Right cardiac atrium (tissue), 5 donors: ENCODE data around the gene GSG1. TPM values are rescaled to one million over a fixed set of nuclear protein-coding genes. Genes with fewer than 3 reads are reported as not detected.

Experiments
- ATAC-seq, 2 donors: fragments of 200-7000 bp; cut with Tn5 transposase; one replicate each; pipeline versions ENCODE4 v1.8.0 to v1.9.1; 2020; ENCODE audit warnings: moderate library complexity in 2 of 2, mild to moderate bottlenecking in 1 of 2
- DNase-seq, 3 donors: peaks; one replicate each; pipeline ENCODE4 v3.0.0-alpha.2; 2020
- H3K27ac ChIP-seq: one replicate; pipeline ENCODE4 v1.5.1; 2013; ENCODE audit warnings: mild to moderate bottlenecking, low read length, control low read depth, moderate library complexity
- H3K27me3 ChIP-seq: one replicate; pipeline ENCODE4 v1.6.1; 2013; ENCODE audit not compliant: control insufficient read depth, insufficient read depth
- H3K4me1 ChIP-seq: one replicate; pipeline ENCODE4 v1.6.1; 2013; ENCODE audit warnings: low read length; ENCODE audit not compliant: control insufficient read depth, insufficient read depth
- H3K4me3 ChIP-seq: one replicate; pipeline ENCODE4 v1.5.1; 2013; ENCODE audit warnings: low read length, control low read depth
- H3K9me3 ChIP-seq: one replicate; pipeline ENCODE4 v1.6.1; 2013; ENCODE audit warnings: low read length; ENCODE audit not compliant: control insufficient read depth
- WGBS: extraction: QIAGEN DNeasy Blood & Tissue Kit; methylation state at CpG from one replicate; pipeline ENCODE4 v1.1.7; 2013; 5-methylcytosine and 5-hydroxymethylcytosine counted together
- intact Hi-C, 4 donors: fragments of 100-400 bp; cut with DNase I; formaldehyde crosslinking; loops; one replicate each; pipeline versions ENCODE4 v1.11.0 to v1.14.0; 2022 to 2023
- polyA plus RNA-seq: library from polyadenylated mRNA; stranded (reverse); fragments of 200-250 nt; gene quantifications from one replicate; pipeline ENCODE4 v1.2.3, GENCODE V29; 2013
- total RNA-seq, 4 donors: library from RNA; stranded (reverse); fragmentation: NEBNext Ultra II Directional; extraction: Animal tissue kit (Norgen Biotek cat#: 25700); gene quantifications; one replicate each; pipeline ENCODE4 v1.2.1, GENCODE V29; 2021
- donor health status: healthy with polysubstance abuse.
- donor health status: DM: no; HTN: yes; CAD: no.
- donor health status: DM: no; HTN: no; CAD: no.
- donor health status: DM: no; HTN: yes; CAD: no; lungs with severe emphysema.
- donor health status: DM: yes; HTN: yes; CAD: no.

Gene GSG1
- total and polyA plus RNA-seq, 5 donors = 0.07 TPM; not detected in 4

- Histone ChIP-seq H3K4me1 (peaks cover 2% of the 10 kb centered on the region), H3K4me3 (no peak overlapping the region), H3K9me3 (no peaks in the 10 kb centered on the region), H3K27ac (no peak overlapping the region), H3K27me3 (no peaks in the 10 kb centered on the region)
- ATAC-seq = no peak
- 89% methylated on average over 2 of the region's 2 CpGs for WGBS
- intact Hi-C loops = loop anchor here in 1 of 4 donors (5.0 kb wide), 1 partner anchor 77 kb away; the partner anchor contains the start of gene EMP1
- DNase-seq = no peak
Measured at GRCh38 chr12:13119826-13120225, 16.4 kb upstream of the GSG1 start.

- intact Hi-C loops = loop anchor here in 1 of 4 donors (5.0 kb wide), 1 partner anchor 80 kb away; the partner anchor contains the start of gene EMP1
- H3K27ac ChIP-seq = peak overlapping the region; percentile 74
- peaks cover under 1% of the 10 kb centered on the region for H3K9me3 ChIP-seq
- peaks cover 5% of the 10 kb centered on the region for H3K4me1 ChIP-seq
- peak in 1 of 3 donors; percentile 55 for DNase-seq
- no peak overlapping the region for H3K4me3 ChIP-seq
- peak; percentile 23 to 44 for ATAC-seq
- H3K27me3 ChIP-seq = no peaks in the 10 kb centered on the region
- WGBS = 51% methylated on average over 6 of the region's 6 CpGs
Measured at GRCh38 chr12:13117029-13117428, 13.6 kb upstream of the GSG1 start.

- intact Hi-C loops = loop anchor here in 1 of 4 donors (5.0 kb wide), 1 partner anchor 81 kb away; the partner anchor contains the start of gene EMP1
- peak; percentile 64 to 85 for ATAC-seq
- DNase-seq = peak; percentile 51 to 71 (median 55)
- Histone ChIP-seq H3K4me1 (peaks cover 5% of the 10 kb centered on the region), H3K27me3 (no peaks in the 10 kb centered on the region), H3K27ac (no peak overlapping the region), H3K9me3 (peaks cover 2% of the 10 kb centered on the region), H3K4me3 (no peak overlapping the region)
- 68% methylated on average over 7 of the region's 7 CpGs for WGBS
Measured at GRCh38 chr12:13116259-13116658, 12.8 kb upstream of the GSG1 start.

- Histone ChIP-seq H3K4me3 (no peak overlapping the region), H3K27me3 (no peaks in the 10 kb centered on the region), H3K9me3 (peaks cover 2% of the 10 kb centered on the region), H3K27ac (no peak overlapping the region), H3K4me1 (peaks cover 5% of the 10 kb centered on the region)
- DNase-seq = peak in 1 of 3 donors; percentile 60
- 51% methylated on average over 15 of the region's 15 CpGs for WGBS
- ATAC-seq = peak in 1 of 2 donors; percentile 28
- intact Hi-C loops = loop anchor here in 1 of 4 donors (5.0 kb wide), 1 partner anchor 83 kb away; the partner anchor contains the start of gene EMP1
Measured at GRCh38 chr12:13114251-13115052, 11.0 kb upstream of the GSG1 start.

GRCh38 chr12:13112968-13113367 is 9.5 kb upstream of the GSG1 start:
- peaks cover 5% of the 10 kb centered on the region for H3K4me1 ChIP-seq
- H3K4me3 ChIP-seq = no peak overlapping the region
- 91% methylated on average over 6 of the region's 6 CpGs for WGBS
- intact Hi-C loops = no loop called here
- H3K27me3 ChIP-seq = no peaks in the 10 kb centered on the region
- ATAC-seq = no peak
- peaks cover 2% of the 10 kb centered on the region for H3K9me3 ChIP-seq
- H3K27ac ChIP-seq = no peak overlapping the region
- no peak for DNase-seq

- 95% methylated on average over 1 of the region's 1 CpG for WGBS
- intact Hi-C loops = loop anchor here in 1 of 4 donors (10.0 kb wide), 1 partner anchor 48 kb away; no protein-coding TSS in a partner anchor
- no peak for ATAC-seq
Measured at GRCh38 chr12:13106666-13107065, 3.2 kb upstream of the GSG1 start.

GRCh38 chr12:13105781-13106180 is 2.3 kb upstream of the GSG1 start:
- ATAC-seq (no peak), DNase-seq (no peak)
- no peaks in the 10 kb centered on the region for H3K4me1 ChIP-seq
- H3K27me3 ChIP-seq = no peaks in the 10 kb centered on the region
- H3K9me3 ChIP-seq = no peaks in the 10 kb centered on the region
- H3K4me3 ChIP-seq = no peak overlapping the region
- no peak overlapping the region for H3K27ac ChIP-seq
- intact Hi-C loops = loop anchor here in 1 of 4 donors (10.0 kb wide), 1 partner anchor 49 kb away; no protein-coding TSS in a partner anchor
- WGBS = 97% methylated on average over 1 of the region's 1 CpG

More at GRCh38 chr12:13106666-13107065, 3.2 kb upstream of the GSG1 start:
- DNase-seq = no peak
- no peaks in the 10 kb centered on the region for H3K4me1 ChIP-seq
- H3K9me3 ChIP-seq = no peaks in the 10 kb centered on the region
- H3K4me3 ChIP-seq = no peak overlapping the region
- no peaks in the 10 kb centered on the region for H3K27me3 ChIP-seq
- H3K27ac ChIP-seq = no peak overlapping the region

GRCh38 chr12:13104409-13104808 is 942 bp upstream of the GSG1 start:
- H3K27me3 ChIP-seq = no peaks in the 10 kb centered on the region
- peaks cover 5% of the 10 kb centered on the region for H3K4me1 ChIP-seq
- no peak overlapping the region for H3K4me3 ChIP-seq
- H3K9me3 ChIP-seq = no peaks in the 10 kb centered on the region
- ATAC-seq (no peak), DNase-seq (no peak)
- no peak overlapping the region for H3K27ac ChIP-seq
- intact Hi-C loops = loop anchor here in 3 of 4 donors (5.0 to 10.0 kb wide), 3 partner anchors 43 to 93 kb away; partner anchors contain the start of gene EMP1 (in 1 of the 3)
- WGBS = 85% methylated on average over 3 of the region's 3 CpGs

GRCh38 chr12:13102461-13103195 is 839 bp downstream of the GSG1 start:
- peaks cover 13% of the 10 kb centered on the region for H3K4me1 ChIP-seq
- DNase-seq = no peak
- intact Hi-C loops = loop anchor here in 3 of 4 donors (5.0 to 10.0 kb wide), 3 partner anchors 45 to 95 kb away; partner anchors contain the start of gene EMP1 (in 1 of the 3)
- WGBS = 57% methylated on average over 7 of the region's 7 CpGs
- no peak overlapping the region for H3K4me3 ChIP-seq
- ATAC-seq = no peak
- H3K9me3 ChIP-seq = no peaks in the 10 kb centered on the region
- H3K27ac ChIP-seq = peak overlapping the region; percentile 91
- no peaks in the 10 kb centered on the region for H3K27me3 ChIP-seq

GRCh38 chr12:13101821-13102375 is 1.6 kb downstream of the GSG1 start:
- Histone ChIP-seq H3K27me3 (no peaks in the 10 kb centered on the region), H3K4me1 (peaks cover 13% of the 10 kb centered on the region), H3K9me3 (no peaks in the 10 kb centered on the region), H3K4me3 (peak overlapping the region; percentile 23), H3K27ac (peak overlapping the region; percentile 91)
- no peak for ATAC-seq
- no peak for DNase-seq
- intact Hi-C loops = loop anchor here in 3 of 4 donors (5.0 to 10.0 kb wide), 3 partner anchors 45 to 95 kb away; partner anchors contain the start of gene EMP1 (in 1 of the 3)
- 58% methylated on average over 10 of the region's 10 CpGs for WGBS
